ENCODE measurements around the gene DUXA.

DNA sequence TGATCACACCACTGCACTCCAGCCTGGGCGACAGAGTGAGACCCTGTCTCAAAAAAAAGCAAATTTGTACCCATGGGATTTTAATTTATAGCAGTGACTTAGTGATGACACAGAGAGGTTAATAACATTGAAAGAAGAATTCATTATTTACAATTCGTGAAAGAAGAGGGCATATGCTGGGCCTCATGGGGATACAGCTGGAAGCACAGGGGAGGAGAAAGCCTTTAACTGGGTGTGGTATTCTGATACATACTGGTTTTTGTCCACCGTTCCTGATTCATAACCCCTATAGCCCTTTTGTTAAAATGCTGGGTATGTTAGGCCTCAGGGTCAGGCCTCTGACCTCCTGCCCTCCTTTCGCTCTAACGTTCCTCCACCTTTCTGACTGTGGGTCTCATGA, 34.9 kb upstream of the DUXA start:
- TF ChIP-seq, protein P1, sequence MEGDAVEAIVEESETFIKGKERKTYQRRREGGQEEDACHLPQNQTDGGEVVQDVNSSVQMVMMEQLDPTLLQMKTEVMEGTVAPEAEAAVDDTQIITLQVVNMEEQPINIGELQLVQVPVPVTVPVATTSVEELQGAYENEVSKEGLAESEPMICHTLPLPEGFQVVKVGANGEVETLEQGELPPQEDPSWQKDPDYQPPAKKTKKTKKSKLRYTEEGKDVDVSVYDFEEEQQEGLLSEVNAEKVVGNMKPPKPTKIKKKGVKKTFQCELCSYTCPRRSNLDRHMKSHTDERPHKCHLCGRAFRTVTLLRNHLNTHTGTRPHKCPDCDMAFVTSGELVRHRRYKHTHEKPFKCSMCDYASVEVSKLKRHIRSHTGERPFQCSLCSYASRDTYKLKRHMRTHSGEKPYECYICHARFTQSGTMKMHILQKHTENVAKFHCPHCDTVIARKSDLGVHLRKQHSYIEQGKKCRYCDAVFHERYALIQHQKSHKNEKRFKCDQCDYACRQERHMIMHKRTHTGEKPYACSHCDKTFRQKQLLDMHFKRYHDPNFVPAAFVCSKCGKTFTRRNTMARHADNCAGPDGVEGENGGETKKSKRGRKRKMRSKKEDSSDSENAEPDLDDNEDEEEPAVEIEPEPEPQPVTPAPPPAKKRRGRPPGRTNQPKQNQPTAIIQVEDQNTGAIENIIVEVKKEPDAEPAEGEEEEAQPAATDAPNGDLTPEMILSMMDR (IDR thresholded peaks at IDR 0.05): no peak
- no peak for TF ChIP-seq ZFX (IDR thresholded peaks at IDR 0.05; ENCODE audit: borderline replicate concordance)

Data from 22Rv1 (cell line).